GM23248 (cell line): Measurements from ENCODE around the gene PDLIM7.

Experiments
- EZH2 ChIP-seq: fragments of 200-600 bp; sonication (generic); IDR thresholded peaks from 2 replicates; pipeline ENCODE4 v1.6.1; 2018; ENCODE audit warnings: antibody characterized with exemption, mild to moderate bottlenecking; ENCODE audit not compliant: insufficient read depth, poor library complexity, severe bottlenecking
- EZH2phosphoT487 ChIP-seq: fragments of 200-600 bp; sonication (generic); IDR thresholded peaks from 2 replicates; pipeline ENCODE4 v1.6.1; 2018; ENCODE audit warnings: antibody characterized with exemption, moderate library complexity, mild to moderate bottlenecking, low read depth; ENCODE audit not compliant: insufficient read depth

DNA sequence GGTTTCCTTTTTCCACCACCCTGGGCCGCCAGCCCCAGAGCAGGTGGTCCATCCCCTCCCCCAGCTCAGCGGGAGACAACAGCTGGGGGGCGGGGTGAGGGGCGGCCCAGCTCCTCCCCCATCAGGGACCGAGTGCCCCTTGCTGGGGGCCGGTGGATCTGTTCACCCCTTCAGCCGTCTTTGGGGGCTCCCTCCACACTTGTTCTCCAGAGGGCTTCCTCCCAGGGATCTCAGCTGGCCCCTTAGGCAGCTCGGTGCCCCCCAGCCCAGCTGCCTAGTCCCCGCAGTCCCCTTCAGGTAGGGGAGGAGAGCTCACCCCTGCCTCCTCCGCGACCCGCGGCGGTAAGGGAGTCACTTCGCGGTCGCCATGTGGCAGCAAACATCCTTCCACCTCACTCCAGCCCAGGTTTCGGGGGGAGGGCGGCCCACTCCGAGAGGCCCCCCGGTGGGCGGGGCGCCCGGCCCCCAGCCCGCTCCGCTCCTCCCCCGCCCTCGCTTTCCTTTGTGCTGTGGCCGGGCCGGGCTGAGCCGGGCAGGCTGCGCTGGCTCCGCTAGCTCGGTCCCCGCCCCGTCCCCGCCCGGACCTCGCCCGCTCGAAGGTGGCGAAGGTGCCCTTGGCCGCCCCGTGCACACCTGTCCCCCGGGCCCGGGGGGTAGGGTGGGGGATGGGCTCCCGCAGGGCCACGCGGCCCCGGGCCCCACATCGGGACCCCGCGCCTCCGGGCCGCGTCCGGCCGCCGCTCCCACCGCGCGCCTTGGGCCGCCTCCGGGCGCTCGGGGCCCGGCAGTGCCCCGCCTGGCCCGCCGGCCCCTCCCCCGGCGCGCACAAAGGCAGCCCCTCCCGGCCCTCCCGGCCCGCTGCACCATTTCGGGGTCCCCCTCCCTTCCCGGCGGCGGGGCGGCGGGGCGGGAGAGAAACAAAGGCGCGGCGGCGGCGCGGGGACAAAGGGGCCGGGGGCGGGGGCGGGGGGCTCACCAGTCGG is 24.7 kb downstream of the PDLIM7 start:
- TF ChIP-seq EZH2 = no peak
- no peak for TF ChIP-seq EZH2phosphoT487
